ENCODE results near the gene POLN.

The POLN gene

GRCh38 chr4:2024683-2025082, 217.2 kb downstream of the POLN start:
- DNase-seq, result no peak
